Mucosa of gallbladder (tissue), 1 donor: ENCODE results near the gene PRELID3B. TPM values are rescaled to one million over a fixed set of nuclear protein-coding genes. Genes with fewer than 3 reads are reported as not detected.
"Not testable (repeated sequence)": the region's sequence is repeated elsewhere in the genome, so short reads cannot be mapped to it uniquely, and the experiment has no call there.

ENCODE experiments used
- DNase-seq: peaks from one replicate; pipeline ENCODE4 v3.0.0-alpha.2; 2020; ENCODE audit warnings: low spot score
- total RNA-seq: library from RNA; stranded (reverse); gene quantifications from one replicate; pipeline ENCODE4 v1.2.1, GENCODE V29; 2021
- donor health status: DM: no; HTN: no; CAD: no.

Gene PRELID3B
- total RNA-seq, 1 donor from 2014 or later = 35.0 TPM

GRCh38 chr20:59026904-59027740, 15.5 kb downstream of the PRELID3B start:
- no peak for DNase-seq

- DNase-seq = no peak
These were observed 17.1 kb downstream of the PRELID3B start for GRCh38 chr20:59025511-59025910.

GRCh38 chr20:59025086-59025485, 17.5 kb downstream of the PRELID3B start:
- no peak for DNase-seq

- no peak for DNase-seq
These were observed 18.5 kb downstream of the PRELID3B start for GRCh38 chr20:59024111-59024530.

GRCh38 chr20:59023616-59024015, 19.0 kb downstream of the PRELID3B start:
- no peak for DNase-seq

- DNase-seq = no peak
These were observed 19.8 kb downstream of the PRELID3B start for GRCh38 chr20:59022754-59023153.

- no peak for DNase-seq
These were observed 21.5 kb downstream of the PRELID3B start for GRCh38 chr20:59020938-59021551.

GRCh38 chr20:59019217-59019616, 23.4 kb downstream of the PRELID3B start, which contains the start of gene TUBB1:
Gene TUBB1 (plus strand): TSS chr20:59019429. CDS start chr20:59019523, 94 bp downstream.
- no peak for DNase-seq

GRCh38 chr20:59018817-59019216, 23.8 kb downstream of the PRELID3B start:
- DNase-seq = no peak

GRCh38 chr20:59017493-59018231, 24.9 kb downstream of the PRELID3B start:
- DNase-seq = no peak

GRCh38 chr20:59016795-59017492, 25.6 kb downstream of the PRELID3B start:
- no peak for DNase-seq

GRCh38 chr20:59015812-59016711, 26.5 kb downstream of the PRELID3B start:
- no peak for DNase-seq

- DNase-seq = no peak
These were observed 27.2 kb downstream of the PRELID3B start for GRCh38 chr20:59015411-59015810.

- no peak for DNase-seq
These were observed 27.8 kb downstream of the PRELID3B start for GRCh38 chr20:59014680-59015389.

- no peak for DNase-seq
These were observed 28.5 kb downstream of the PRELID3B start for GRCh38 chr20:59013959-59014608.

- DNase-seq = no peak
These were observed 29.3 kb downstream of the PRELID3B start for GRCh38 chr20:59013031-59013951.

- not testable (repeated sequence) for DNase-seq
These were observed 30.8 kb downstream of the PRELID3B start for GRCh38 chr20:59011874-59012157.

- no peak for DNase-seq
These were observed 31.4 kb downstream of the PRELID3B start for GRCh38 chr20:59010995-59011873.
